Measurements from ENCODE around the gene PRELID3B.

PRELID3B gene

DNA sequence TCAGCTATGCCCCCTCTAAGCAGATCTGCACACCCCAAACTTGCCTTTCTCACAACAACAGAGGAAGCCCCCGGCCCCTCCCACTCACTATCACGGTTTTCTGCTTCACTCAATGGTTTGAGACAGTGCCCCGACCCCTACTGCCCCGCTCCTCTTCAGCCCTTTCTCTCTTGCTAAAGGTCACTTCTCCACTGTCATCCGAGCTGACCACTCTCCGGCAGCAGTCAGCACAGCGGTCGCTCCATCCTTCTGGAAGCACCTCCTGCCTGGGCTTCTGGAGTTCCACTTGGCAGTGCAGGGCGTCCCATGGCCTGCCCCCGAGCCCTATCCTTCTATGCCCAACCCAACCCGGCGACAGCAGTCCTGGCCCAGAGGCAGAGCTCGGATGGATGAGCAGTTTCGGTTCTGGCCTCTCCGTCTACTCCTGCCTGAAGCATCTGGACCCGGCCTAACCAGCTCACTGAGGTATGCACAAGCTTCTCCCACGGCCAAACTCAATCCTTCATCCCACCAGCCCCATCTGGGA lies 39.6 kb downstream of the PRELID3B start:
- no peaks in the 10 kb centered on the region for H3K9me3 Mint-ChIP-seq (ENCODE audit: low read depth)
- H3K27me3 Mint-ChIP-seq = no peaks in the 10 kb centered on the region
- H3K4me1 Mint-ChIP-seq (ENCODE audit: low read depth) = peaks cover 35% of the 10 kb centered on the region
- peaks cover under 1% of the 10 kb centered on the region for H3K36me3 Mint-ChIP-seq
- H3K27ac Mint-ChIP-seq = no peak overlapping the region
- H3K4me3 Mint-ChIP-seq = no peak overlapping the region

GRCh38 chr20:59002388-59002787 lies 40.2 kb downstream of the PRELID3B start:
- Mint-ChIP-seq H3K36me3 (peaks cover 6% of the 10 kb centered on the region), H3K4me3 (no peak overlapping the region), H3K27me3 (no peaks in the 10 kb centered on the region), H3K27ac (no peak overlapping the region), H3K9me3 (ENCODE audit: low read depth) (no peaks in the 10 kb centered on the region), H3K4me1 (ENCODE audit: low read depth) (peaks cover 35% of the 10 kb centered on the region)

DNA sequence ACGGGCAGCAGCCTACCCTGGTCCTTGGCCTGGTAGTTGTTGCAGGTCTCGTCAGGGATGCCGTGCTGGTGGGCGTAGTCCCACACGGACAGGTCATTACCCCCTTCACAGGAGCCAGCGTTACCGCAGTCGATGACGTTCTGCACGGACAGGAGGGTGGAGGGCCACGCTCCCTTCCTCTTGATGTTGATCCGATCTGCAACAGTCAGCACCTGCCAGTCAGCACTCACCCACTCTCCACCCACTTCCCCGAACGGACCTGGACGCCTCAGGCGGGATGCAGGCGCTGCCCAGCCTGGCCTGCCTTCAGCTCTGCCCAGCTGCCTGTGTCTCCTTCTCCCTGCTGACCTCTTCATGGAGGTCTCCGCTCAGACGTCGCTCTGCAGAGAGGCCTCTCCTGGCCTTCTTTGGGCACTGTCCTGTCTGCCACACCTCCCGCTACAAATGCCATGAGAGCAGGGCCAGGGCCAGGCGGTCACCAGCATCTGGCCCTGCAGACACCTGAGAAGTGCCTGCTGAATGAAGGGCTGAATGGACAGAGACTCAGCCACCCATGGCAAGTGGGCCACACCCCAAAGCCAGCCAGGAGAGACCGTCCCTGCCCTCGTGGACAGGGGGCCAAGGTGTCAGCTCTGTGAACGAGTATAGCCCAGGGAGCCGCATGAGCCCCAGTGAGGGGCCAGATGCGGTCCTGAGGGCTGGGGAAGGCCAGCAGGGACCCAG lies 41.0 kb downstream of the PRELID3B start:
- Mint-ChIP-seq H3K27ac (no peak overlapping the region), H3K4me1 (ENCODE audit: low read depth) (peaks cover 35% of the 10 kb centered on the region), H3K9me3 (ENCODE audit: low read depth) (no peaks in the 10 kb centered on the region), H3K4me3 (no peak overlapping the region), H3K27me3 (no peaks in the 10 kb centered on the region), H3K36me3 (peaks cover 6% of the 10 kb centered on the region)

GRCh38 chr20:59001068-59001448 lies 41.5 kb downstream of the PRELID3B start:
- Mint-ChIP-seq H3K36me3 (peaks cover 6% of the 10 kb centered on the region), H3K4me3 (no peak overlapping the region), H3K9me3 (ENCODE audit: low read depth) (no peaks in the 10 kb centered on the region), H3K27ac (no peak overlapping the region), H3K4me1 (ENCODE audit: low read depth) (peaks cover 33% of the 10 kb centered on the region), H3K27me3 (no peaks in the 10 kb centered on the region)

- Mint-ChIP-seq H3K36me3 (peaks cover 8% of the 10 kb centered on the region), H3K9me3 (ENCODE audit: low read depth) (no peaks in the 10 kb centered on the region), H3K27ac (no peak overlapping the region), H3K27me3 (no peaks in the 10 kb centered on the region), H3K4me3 (no peak overlapping the region), H3K4me1 (ENCODE audit: low read depth) (peaks cover 27% of the 10 kb centered on the region)
These were observed 42.3 kb downstream of the PRELID3B start for GRCh38 chr20:59000326-59000725.

GRCh38 chr20:58998656-58999055 lies 43.9 kb downstream of the PRELID3B start:
- peaks cover 10% of the 10 kb centered on the region for H3K36me3 Mint-ChIP-seq
- no peaks in the 10 kb centered on the region for H3K9me3 Mint-ChIP-seq (ENCODE audit: low read depth)
- no peak overlapping the region for H3K27ac Mint-ChIP-seq
- no peaks in the 10 kb centered on the region for H3K27me3 Mint-ChIP-seq
- no peak overlapping the region for H3K4me3 Mint-ChIP-seq
- H3K4me1 Mint-ChIP-seq (ENCODE audit: low read depth) = peaks cover 10% of the 10 kb centered on the region

- Mint-ChIP-seq H3K4me3 (no peak overlapping the region), H3K27me3 (no peaks in the 10 kb centered on the region), H3K27ac (no peak overlapping the region), H3K36me3 (peaks cover 10% of the 10 kb centered on the region), H3K4me1 (ENCODE audit: low read depth) (peaks cover under 1% of the 10 kb centered on the region), H3K9me3 (ENCODE audit: low read depth) (no peaks in the 10 kb centered on the region)
These were observed 45.3 kb downstream of the PRELID3B start for GRCh38 chr20:58997141-58997770.

DNA sequence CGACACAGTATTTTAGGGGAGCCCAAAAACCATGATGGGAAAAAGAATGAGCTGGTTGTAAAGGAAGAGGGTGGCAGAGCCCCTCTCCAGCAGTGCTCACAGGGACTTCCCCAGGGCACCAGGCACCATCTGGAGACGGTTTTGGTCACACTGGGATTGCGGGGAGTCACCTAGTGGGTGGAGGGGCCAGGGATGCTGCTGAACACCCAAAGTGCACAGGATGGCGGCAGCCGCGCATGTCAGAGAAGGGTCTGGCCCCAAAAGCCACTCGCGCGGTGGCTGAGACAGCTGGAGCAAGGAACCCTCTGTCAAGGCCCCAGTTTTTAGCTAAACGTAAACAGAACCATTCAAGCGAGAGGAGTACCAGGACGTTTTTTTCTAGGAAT lies 46.4 kb downstream of the PRELID3B start:
- no peak overlapping the region for H3K4me3 Mint-ChIP-seq
- no peaks in the 10 kb centered on the region for H3K27me3 Mint-ChIP-seq
- H3K4me1 Mint-ChIP-seq (ENCODE audit: low read depth) = no peaks in the 10 kb centered on the region
- H3K36me3 Mint-ChIP-seq = peaks cover 10% of the 10 kb centered on the region
- H3K9me3 Mint-ChIP-seq (ENCODE audit: low read depth) = no peaks in the 10 kb centered on the region
- no peak overlapping the region for H3K27ac Mint-ChIP-seq

- no peaks in the 10 kb centered on the region for H3K9me3 Mint-ChIP-seq (ENCODE audit: low read depth)
- H3K4me3 Mint-ChIP-seq = no peak overlapping the region
- H3K27ac Mint-ChIP-seq = no peak overlapping the region
- H3K36me3 Mint-ChIP-seq = peaks cover 10% of the 10 kb centered on the region
- no peaks in the 10 kb centered on the region for H3K27me3 Mint-ChIP-seq
- no peaks in the 10 kb centered on the region for H3K4me1 Mint-ChIP-seq (ENCODE audit: low read depth)
These were observed 46.9 kb downstream of the PRELID3B start for GRCh38 chr20:58995461-58996225.

DNA sequence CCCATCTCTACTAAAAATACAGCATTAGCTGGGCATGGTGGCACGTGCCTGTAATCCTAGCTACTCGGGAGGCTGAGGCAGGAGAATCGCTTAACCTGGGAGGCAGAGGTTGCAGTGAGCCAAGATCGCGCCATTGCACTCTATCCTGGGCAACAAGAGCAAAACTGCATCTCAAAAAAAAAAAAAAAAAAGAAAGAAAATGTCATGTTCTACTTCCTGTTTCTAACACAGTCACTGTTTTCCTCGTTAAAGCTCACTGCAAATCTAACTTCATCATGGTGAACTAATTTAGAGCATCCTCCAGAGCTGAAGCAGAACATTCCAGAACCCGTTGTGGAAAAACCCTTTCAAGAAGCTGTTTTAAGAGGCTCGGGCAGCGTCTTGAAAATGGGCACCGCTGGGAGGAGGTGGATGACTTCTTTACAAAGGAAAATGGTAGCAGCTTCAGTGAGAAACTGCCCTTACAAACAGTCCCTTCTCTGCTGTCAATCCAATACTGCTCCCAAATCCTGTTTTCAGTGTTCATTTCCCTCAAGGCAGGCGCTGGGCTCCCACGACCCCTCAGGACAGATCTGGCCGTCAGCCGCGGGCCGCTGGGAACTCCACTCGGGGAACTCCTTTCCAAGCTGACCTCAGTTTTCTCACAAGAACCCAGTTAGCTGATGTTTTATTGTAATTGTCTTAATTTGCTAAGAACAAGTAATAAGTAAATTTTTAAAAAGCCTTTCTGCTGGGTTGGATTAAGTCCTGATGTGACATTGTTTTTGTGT lies 48.0 kb downstream of the PRELID3B start:
- Mint-ChIP-seq H3K4me1 (ENCODE audit: low read depth) (no peaks in the 10 kb centered on the region), H3K36me3 (peaks cover 10% of the 10 kb centered on the region), H3K27me3 (no peaks in the 10 kb centered on the region), H3K9me3 (ENCODE audit: low read depth) (no peaks in the 10 kb centered on the region), H3K27ac (no peak overlapping the region), H3K4me3 (no peak overlapping the region)

DNA sequence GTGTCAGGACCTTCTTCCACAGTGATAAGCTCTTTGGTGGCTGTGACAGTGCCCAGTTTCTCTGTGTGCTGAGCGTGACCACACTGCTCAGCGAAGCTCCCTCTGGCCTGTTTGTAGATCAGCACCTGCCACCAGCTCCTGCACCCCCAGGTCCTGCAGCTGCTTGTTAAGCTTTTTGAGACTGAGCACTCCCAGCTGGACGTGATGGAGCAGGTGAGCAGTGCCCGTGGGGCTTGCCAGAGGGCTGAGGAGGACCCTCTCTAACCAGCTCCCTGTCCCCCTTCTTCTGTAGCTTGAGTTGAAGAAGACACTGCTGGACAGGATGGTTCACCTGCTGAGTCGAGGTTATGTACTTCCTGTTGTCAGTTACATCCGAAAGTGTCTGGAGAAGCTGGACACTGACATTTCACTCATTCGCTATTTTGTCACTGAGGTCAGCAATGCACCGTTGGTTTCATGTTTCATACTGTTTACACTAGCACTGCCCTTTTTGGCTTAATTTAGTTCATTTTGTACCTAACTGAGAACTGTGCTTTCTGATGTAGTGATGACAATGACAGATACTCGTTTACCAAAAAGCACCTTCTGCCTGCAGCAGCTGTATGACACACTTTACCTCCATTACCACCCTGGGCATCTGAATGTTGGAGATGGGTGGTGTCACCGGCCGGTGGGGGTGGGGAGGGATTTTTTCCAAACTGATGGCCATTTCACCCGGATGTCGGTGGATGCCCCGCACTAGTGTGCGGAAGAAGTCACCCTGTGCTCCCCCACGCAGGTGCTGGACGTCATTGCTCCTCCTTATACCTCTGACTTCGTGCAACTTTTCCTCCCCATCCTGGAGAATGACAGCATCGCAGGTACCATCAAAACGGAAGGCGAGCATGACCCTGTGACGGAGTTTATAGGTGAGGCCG lies 49.0 kb downstream of the PRELID3B start:
- Mint-ChIP-seq H3K27ac (no peak overlapping the region), H3K36me3 (peaks cover 14% of the 10 kb centered on the region), H3K27me3 (no peaks in the 10 kb centered on the region)

GRCh38 chr20:58992911-58993310 lies 49.7 kb downstream of the PRELID3B start:
- no peak overlapping the region for H3K27ac Mint-ChIP-seq
- peaks cover 14% of the 10 kb centered on the region for H3K36me3 Mint-ChIP-seq
- no peak overlapping the region for H3K4me3 Mint-ChIP-seq
- H3K27me3 Mint-ChIP-seq = no peaks in the 10 kb centered on the region
- no peaks in the 10 kb centered on the region for H3K4me1 Mint-ChIP-seq (ENCODE audit: low read depth)
- H3K9me3 Mint-ChIP-seq (ENCODE audit: low read depth) = no peaks in the 10 kb centered on the region

More for the DNA sequence above, 49.0 kb downstream of the PRELID3B start:
- Mint-ChIP-seq H3K4me1 (ENCODE audit: low read depth) (no peaks in the 10 kb centered on the region), H3K4me3 (no peak overlapping the region), H3K9me3 (ENCODE audit: low read depth) (no peaks in the 10 kb centered on the region)

- no peaks in the 10 kb centered on the region for H3K27me3 Mint-ChIP-seq
- H3K36me3 Mint-ChIP-seq = peaks cover 8% of the 10 kb centered on the region
- no peak overlapping the region for H3K27ac Mint-ChIP-seq
- peaks cover 3% of the 10 kb centered on the region for H3K4me1 Mint-ChIP-seq (ENCODE audit: low read depth)
- no peak overlapping the region for H3K4me3 Mint-ChIP-seq
- H3K9me3 Mint-ChIP-seq (ENCODE audit: low read depth) = no peaks in the 10 kb centered on the region
These were observed 50.9 kb downstream of the PRELID3B start for GRCh38 chr20:58991715-58992114.
